ENCODE measurements around the gene EHMT1. TPM values are rescaled to one million over a fixed set of nuclear protein-coding genes. Genes with fewer than 3 reads are reported as not detected.

The EHMT1 gene
- total RNA-seq, 2 experiments from 2014 or later: 87.1 to 91.4 TPM

DNA sequence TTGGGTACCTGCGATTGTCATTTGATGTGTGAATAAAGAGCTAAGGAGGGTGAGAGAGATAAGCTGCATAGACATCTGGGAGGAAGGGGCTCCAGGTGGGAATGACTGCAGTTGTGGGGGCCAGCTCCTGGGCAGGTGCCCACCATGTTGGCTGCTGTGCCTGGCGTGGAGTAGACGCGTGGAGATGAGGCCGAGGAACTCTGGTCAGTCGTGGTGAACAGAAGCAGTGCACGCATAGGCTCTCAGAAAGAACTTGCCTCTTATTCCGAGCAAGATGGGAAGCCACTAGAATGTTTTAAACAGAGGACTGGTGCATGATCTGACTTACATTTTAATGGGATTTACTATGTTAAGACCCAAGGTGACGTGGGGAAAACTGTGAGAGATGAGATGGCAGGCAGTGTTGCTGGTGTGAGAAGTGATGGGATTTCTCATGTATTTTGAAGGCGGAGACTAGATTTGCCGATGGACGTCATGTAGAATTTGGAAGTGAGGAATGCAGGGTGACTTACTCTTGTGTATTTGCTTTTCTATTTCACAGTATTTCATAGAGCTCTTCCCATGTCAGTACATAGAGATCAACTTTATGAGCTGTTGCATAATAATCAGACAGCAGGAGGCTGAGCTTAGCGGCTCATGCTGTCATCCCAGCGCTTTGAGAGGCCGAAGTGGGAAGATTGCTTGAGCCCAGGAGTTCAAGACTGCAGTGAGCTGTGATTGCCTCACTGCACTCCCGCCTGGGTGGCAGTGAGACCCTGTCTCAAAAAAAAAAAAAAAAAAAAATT is 71.1 kb downstream of the EHMT1 start:
- no peak for DNase-seq
- Mint-ChIP-seq H3K4me3 (no peak overlapping the region), H3K4me1 (peaks cover 6% of the 10 kb centered on the region), H3K27me3 (no peaks in the 10 kb centered on the region), H3K36me3 (ENCODE audit: low read depth) (peaks cover 13% of the 10 kb centered on the region), H3K27ac (no peak overlapping the region), H3K9me3 (no peaks in the 10 kb centered on the region)
- POLR2A ChIA-PET: interaction anchor here (0.6 kb wide), 1 partner anchor 208 kb away, joined by 3 read pairs; no protein-coding TSS in a partner anchor
- CTCF ChIA-PET: interaction anchor here (1.4 to 1.6 kb wide), 2 partner anchors 17 to 18 kb away, joined by 3 to 4 read pairs; no protein-coding TSS in a partner anchor

DNA sequence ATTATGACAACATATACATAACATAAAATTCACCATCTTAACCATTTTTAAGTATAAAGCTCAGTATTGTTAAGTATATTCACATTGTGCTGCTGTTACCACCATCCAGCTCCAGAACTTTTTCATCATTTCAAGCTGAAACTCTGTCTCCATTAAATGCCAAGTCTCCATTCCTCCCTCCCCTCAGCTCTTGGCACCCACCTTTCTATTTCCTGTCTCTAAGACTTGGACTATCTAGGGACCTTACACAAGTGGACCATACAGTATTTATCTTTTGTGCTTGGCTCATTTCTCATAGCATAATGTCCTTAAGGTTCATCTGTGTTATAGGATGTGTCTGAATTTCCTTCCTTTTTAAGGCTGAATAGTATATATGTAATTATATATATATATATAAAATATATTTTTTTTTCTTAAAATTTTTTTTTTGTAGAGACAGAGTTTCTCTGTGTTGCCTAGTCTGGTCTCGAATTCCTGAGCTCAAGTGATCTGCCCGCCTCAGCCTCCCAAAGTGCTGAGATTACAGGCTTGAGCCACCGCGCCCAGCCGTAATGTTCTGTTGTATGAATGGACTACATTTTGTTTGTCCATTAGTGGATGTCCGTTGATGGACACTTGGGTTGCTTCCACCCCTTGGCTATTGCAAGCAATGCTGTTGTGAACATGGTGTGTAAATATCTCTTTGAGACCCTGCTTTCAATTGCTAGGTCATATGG is 72.3 kb downstream of the EHMT1 start:
- ChIA-PET CTCF (interaction anchor here (1.4 kb wide), 1 partner anchor 20 kb away, joined by 4 read pairs; no protein-coding TSS in a partner anchor), POLR2A (no interaction called here)
- no peaks in the 10 kb centered on the region for H3K9me3 Mint-ChIP-seq
- H3K4me3 Mint-ChIP-seq: no peak overlapping the region
- peaks cover 6% of the 10 kb centered on the region for H3K4me1 Mint-ChIP-seq
- no peak overlapping the region for H3K27ac Mint-ChIP-seq
- peaks cover 8% of the 10 kb centered on the region for H3K36me3 Mint-ChIP-seq (ENCODE audit: low read depth)
- DNase-seq: no peak
- no peaks in the 10 kb centered on the region for H3K27me3 Mint-ChIP-seq

DNA sequence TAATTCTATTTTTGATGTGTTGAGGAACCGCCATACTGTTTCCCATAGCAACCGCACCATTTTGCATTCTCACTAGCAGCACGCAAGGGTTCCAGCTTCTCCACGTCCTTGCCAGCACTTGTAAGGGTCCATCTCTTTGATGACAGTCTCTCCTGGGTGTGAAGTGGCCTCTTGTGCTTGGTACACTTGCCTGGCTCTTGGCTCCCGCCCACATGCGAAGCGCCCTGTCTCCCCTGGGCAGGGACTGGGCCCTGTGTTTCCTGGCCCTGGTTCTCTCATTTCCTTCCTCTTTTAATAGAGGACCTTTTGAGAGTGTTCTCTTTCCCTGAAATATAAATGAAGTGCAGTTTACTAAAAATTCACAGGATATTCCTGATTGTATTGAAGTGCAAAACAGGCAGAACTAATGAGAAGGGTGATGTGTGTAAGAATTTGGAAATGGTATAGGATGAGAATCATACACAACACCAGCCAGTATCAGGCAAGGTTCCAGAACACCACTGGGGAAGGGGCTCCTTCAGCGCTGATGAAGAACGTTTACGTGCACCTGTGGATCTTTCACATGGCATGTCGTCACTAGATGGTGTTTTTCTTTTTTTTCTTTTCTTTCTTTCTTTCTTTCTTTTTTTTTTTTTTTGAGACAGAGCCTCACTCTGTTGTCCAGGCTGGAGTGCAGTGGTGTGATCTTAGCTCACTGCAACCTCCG is 73.0 kb downstream of the EHMT1 start:
- no peaks in the 10 kb centered on the region for H3K9me3 Mint-ChIP-seq
- DNase-seq: no peak
- ChIA-PET CTCF (interaction anchor here (1.4 kb wide), 1 partner anchor 20 kb away, joined by 4 read pairs; no protein-coding TSS in a partner anchor), POLR2A (no interaction called here)
- H3K36me3 Mint-ChIP-seq (ENCODE audit: low read depth): peaks cover 11% of the 10 kb centered on the region
- H3K27ac Mint-ChIP-seq: no peak overlapping the region
- no peak overlapping the region for H3K4me3 Mint-ChIP-seq
- no peaks in the 10 kb centered on the region for H3K27me3 Mint-ChIP-seq
- peaks cover 6% of the 10 kb centered on the region for H3K4me1 Mint-ChIP-seq

GRCh38 chr9:137694236-137694959 is 75.6 kb downstream of the EHMT1 start:
- Mint-ChIP-seq H3K9me3 (no peaks in the 10 kb centered on the region), H3K4me1 (peaks cover 6% of the 10 kb centered on the region), H3K27me3 (no peaks in the 10 kb centered on the region), H3K36me3 (ENCODE audit: low read depth) (peaks cover 15% of the 10 kb centered on the region), H3K27ac (no peak overlapping the region), H3K4me3 (no peak overlapping the region)
- DNase-seq: no peak
- POLR2A ChIA-PET: no interaction called here
- CTCF ChIA-PET: no interaction called here

DNA sequence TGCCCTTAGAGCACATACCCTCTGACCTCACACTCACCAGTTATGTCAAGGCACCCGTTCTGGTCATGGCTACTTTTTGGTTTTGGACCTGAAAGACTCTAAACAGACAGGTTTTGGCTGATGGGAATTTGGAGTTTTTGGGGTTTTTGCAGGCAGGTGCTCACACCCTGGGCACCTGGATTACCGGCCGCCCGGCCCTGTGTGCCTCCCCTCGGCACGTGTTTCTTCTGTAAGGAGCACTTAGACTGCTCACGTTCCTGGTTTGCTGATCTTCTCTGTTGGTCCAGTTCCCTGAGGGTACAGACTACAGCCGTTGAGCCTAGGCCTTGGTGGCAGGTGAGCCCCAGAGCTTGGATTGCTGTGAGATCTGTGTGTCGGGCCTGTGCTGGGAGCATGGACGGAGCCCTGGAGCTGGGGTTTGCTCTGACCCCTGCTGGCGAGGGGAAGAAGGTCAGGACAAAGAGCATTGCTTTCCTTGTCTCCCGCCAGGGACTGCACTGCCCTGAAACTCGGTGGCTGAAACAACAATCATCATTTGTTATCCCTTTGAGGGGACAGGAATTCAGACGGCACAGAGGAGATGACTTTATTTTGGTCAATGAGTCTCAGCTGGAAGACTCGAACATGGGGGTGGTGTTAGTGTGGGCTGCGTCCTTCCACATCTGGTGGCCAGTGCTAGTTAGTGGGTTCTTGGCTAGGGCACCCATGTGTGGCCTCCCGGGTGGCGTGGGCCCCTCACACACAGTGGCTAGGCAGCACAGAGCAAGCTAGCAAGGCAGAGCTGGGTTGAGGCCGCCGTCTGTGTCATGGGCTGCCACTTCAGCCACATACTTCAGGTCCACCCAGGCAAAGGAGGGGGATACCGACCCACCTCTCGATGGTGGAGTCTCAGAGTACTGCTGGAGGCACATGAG is 76.4 kb downstream of the EHMT1 start:
- no peak overlapping the region for H3K4me3 Mint-ChIP-seq
- ChIA-PET POLR2A (no interaction called here), CTCF (no interaction called here)
- H3K27me3 Mint-ChIP-seq: no peaks in the 10 kb centered on the region
- H3K27ac Mint-ChIP-seq: no peak overlapping the region
- no peaks in the 10 kb centered on the region for H3K9me3 Mint-ChIP-seq
- H3K4me1 Mint-ChIP-seq: peaks cover 6% of the 10 kb centered on the region
- peaks cover 22% of the 10 kb centered on the region for H3K36me3 Mint-ChIP-seq (ENCODE audit: low read depth)
- DNase-seq: no peak

DNA sequence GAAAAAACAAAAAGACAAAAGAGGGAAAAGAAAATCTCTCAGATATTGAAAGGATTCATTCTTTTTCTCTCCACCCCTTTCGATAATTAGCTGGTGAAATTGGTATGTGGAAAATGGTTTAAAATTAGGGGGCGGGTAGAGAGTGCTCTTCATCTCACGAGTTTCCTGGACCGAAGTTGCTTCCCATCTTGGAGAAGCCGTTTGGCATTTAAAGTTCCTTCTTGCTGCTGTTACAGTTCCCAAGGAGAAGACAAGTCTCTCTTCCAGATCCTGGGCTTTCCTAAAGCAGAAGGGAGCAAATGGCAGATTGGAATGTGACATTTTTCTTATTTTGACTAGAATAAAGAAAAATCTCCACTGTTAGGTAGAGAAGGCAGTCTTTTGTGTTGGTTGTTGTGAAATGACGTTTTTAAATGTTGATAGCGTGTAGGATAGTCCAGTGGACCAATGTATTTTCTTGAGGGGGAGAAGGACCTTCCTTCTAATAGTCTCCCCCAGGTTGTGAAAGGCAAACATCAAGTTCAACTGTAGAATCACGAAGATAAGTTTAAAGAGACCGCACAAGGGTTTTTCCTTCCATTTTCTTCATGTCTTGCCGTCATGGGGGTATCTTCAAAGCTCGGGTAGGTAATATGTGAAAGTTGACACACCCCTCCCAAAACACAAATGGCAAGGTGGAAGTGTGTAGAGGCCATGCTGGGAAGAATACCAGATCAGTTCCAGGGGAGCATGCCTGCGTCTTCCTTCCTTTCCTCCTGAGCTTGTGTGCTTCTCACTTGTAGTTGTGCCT is 77.5 kb downstream of the EHMT1 start:
- ChIA-PET POLR2A (no interaction called here), CTCF (no interaction called here)
- Mint-ChIP-seq H3K4me1 (peaks cover 6% of the 10 kb centered on the region), H3K9me3 (peaks cover 5% of the 10 kb centered on the region), H3K27me3 (no peaks in the 10 kb centered on the region), H3K36me3 (ENCODE audit: low read depth) (peaks cover 25% of the 10 kb centered on the region), H3K4me3 (no peak overlapping the region), H3K27ac (no peak overlapping the region)
- no peak for DNase-seq

DNA sequence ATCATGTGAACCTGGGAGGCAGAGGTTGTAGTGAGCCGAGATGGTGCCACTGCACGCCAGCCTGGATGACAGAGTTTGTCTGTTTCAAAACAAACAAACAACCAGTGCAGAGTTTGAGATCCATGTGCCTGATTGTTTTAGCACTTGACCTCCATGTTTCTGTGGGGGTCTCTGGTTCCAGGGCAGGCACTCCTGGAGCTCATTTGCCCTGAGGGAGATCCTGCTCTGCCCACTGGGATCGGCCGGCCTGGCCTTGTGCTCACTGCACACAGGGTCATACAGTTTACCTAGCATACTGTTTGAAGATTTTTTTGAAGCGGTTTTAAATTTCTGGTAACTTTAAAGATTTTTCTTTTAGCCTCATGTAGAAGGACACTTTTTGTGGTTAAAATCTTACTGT is 78.4 kb downstream of the EHMT1 start:
- H3K4me1 Mint-ChIP-seq: peaks cover 1% of the 10 kb centered on the region
- H3K27me3 Mint-ChIP-seq: no peaks in the 10 kb centered on the region
- ChIA-PET CTCF (no interaction called here), POLR2A (no interaction called here)
- DNase-seq: no peak
- peaks cover 28% of the 10 kb centered on the region for H3K36me3 Mint-ChIP-seq (ENCODE audit: low read depth)
- H3K27ac Mint-ChIP-seq: no peak overlapping the region
- no peak overlapping the region for H3K4me3 Mint-ChIP-seq
- peaks cover 7% of the 10 kb centered on the region for H3K9me3 Mint-ChIP-seq

DNA sequence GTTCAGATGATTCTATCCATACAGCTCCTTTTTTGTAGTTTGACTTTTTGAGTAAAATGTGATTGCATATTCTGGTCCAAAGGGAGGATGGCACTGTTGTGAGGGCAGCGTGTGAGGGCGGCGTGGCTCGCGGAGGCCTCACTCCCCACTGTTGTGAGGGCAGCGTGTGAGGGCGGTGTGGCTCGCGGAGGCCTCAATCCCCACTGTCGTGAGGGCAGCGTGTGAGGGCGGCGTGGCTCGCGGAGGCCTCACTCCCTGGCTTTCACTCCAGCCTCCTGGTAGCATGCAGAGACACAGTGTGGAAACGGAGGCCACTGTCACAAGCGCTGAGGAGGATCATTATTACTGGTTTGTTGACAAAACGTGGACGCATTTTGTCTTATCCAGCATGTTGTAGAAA is 79.0 kb downstream of the EHMT1 start:
- Mint-ChIP-seq H3K9me3 (peaks cover 8% of the 10 kb centered on the region), H3K36me3 (ENCODE audit: low read depth) (peaks cover 34% of the 10 kb centered on the region), H3K4me1 (peaks cover 1% of the 10 kb centered on the region), H3K27ac (no peak overlapping the region), H3K4me3 (no peak overlapping the region), H3K27me3 (no peaks in the 10 kb centered on the region)
- DNase-seq: no peak
- CTCF ChIA-PET: no interaction called here
- POLR2A ChIA-PET: no interaction called here

GRCh38 chr9:137700911-137701310 is 82.1 kb downstream of the EHMT1 start:
- H3K27ac Mint-ChIP-seq: no peak overlapping the region
- H3K4me1 Mint-ChIP-seq: peaks cover 14% of the 10 kb centered on the region
- H3K36me3 Mint-ChIP-seq (ENCODE audit: low read depth): peaks cover 57% of the 10 kb centered on the region
- CTCF ChIA-PET: interaction anchor here (1.4 kb wide), 1 partner anchor 28 kb away, joined by 6 read pairs; no protein-coding TSS in a partner anchor
- DNase-seq: no peak
- POLR2A ChIA-PET: no interaction called here
- no peak overlapping the region for H3K4me3 Mint-ChIP-seq
- H3K9me3 Mint-ChIP-seq: peaks cover 25% of the 10 kb centered on the region
- no peaks in the 10 kb centered on the region for H3K27me3 Mint-ChIP-seq

DNA sequence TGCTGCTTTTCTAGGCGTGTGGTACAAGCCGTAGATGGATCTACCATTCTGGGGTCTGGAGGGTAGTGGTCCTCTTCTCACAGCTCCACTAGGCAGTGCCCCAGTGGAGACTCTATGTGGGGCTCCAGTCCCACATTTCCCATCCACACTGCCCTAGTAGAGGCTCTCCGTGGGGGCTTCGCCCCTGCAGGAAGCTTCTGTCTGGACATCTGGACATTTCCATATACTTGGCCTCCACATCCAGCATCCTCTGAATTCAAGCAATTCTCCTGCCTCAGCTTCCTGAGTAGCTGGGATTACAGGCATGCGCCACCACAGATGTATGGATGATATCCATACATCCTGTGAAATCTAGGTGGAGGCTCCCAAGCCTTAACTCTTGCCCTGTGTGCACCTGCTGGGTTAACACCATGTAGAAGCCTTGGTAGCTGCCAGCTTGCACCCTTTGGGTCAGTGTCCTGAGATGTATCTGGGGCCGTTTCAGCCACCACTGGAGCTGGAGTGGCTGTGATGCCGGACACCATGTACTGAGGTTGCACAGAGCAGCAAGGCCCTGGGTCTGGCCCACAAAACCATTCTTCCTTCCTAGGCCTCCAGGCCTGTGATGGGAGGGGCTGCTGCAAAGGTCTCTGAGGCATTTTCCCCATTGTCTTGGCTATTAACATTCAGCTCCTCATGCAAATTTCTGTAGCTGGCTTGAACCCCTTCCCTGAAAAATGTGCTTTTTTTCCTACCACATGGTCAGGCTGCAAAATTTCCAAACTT is 84.0 kb downstream of the EHMT1 start:
- no peak overlapping the region for H3K27ac Mint-ChIP-seq
- H3K27me3 Mint-ChIP-seq: no peaks in the 10 kb centered on the region
- no peak for DNase-seq
- ChIA-PET POLR2A (no interaction called here), CTCF (no interaction called here)
- peaks cover 25% of the 10 kb centered on the region for H3K9me3 Mint-ChIP-seq
- H3K36me3 Mint-ChIP-seq (ENCODE audit: low read depth): peaks cover 54% of the 10 kb centered on the region
- H3K4me3 Mint-ChIP-seq: no peak overlapping the region
- H3K4me1 Mint-ChIP-seq: peaks cover 21% of the 10 kb centered on the region

- DNase-seq: no peak
- Mint-ChIP-seq H3K27ac (no peak overlapping the region), H3K9me3 (peaks cover 25% of the 10 kb centered on the region), H3K36me3 (ENCODE audit: low read depth) (peaks cover 53% of the 10 kb centered on the region), H3K4me1 (peaks cover 24% of the 10 kb centered on the region), H3K27me3 (no peaks in the 10 kb centered on the region), H3K4me3 (no peak overlapping the region)
- CTCF ChIA-PET: no interaction called here
- POLR2A ChIA-PET: no interaction called here
Measured at GRCh38 chr9:137703842-137704508, 85.2 kb downstream of the EHMT1 start.

All from activated CD4-positive, alpha-beta memory T cell treated with anti-CD3 and anti-CD28 coated beads, Interleukin-2, amount 10 ng/mL, durations not matched to agents 7 days and 5 days (primary cell).